Cardiac muscle cell (in vitro differentiated cells and primary cell): ENCODE data around the gene HLA-DQB1. TPM values are rescaled to one million over a fixed set of nuclear protein-coding genes. Genes with fewer than 3 reads are reported as not detected.

Experiments used
- DNase-seq, 2 donors: peaks; one replicate each; pipeline versions ENCODE4 v3.0.0 to v3.0.0-alpha.2; 2010 to 2017; ENCODE audit warnings: low read depth in 1 of 2, low spot score in 1 of 2
- H3K27ac ChIP-seq: fragments of 200-600 bp; sonication (generic); 2 replicates; pipeline ENCODE4 v1.5.1; 2016
- H3K27me3 ChIP-seq: fragments of 200-600 bp; sonication (generic); 2 replicates; pipeline ENCODE4 v1.6.0; 2016; ENCODE audit warnings: control low read depth
- H3K36me3 ChIP-seq: fragments of 200-600 bp; sonication (generic); 2 replicates; pipeline ENCODE4 v1.5.1; 2016; ENCODE audit warnings: control low read depth
- H3K4me1 ChIP-seq: fragments of 200-600 bp; sonication (generic); 2 replicates; pipeline ENCODE4 v1.8.1; 2017; ENCODE audit warnings: low read depth, mild to moderate bottlenecking, mixed run types
- H3K4me3 ChIP-seq: fragments of 200-600 bp; sonication (generic); 2 replicates; pipeline ENCODE4 v1.5.1; 2016; ENCODE audit warnings: mild to moderate bottlenecking
- H3K9me3 ChIP-seq: fragments of 200-600 bp; sonication (generic); 2 replicates; pipeline ENCODE4 v1.5.1; 2017; ENCODE audit warnings: low read depth, mild to moderate bottlenecking, control low read depth
- CTCF ChIP-seq: IDR thresholded peaks from 2 replicates; pipeline ENCODE4 v1.5.1; 2012; ENCODE audit warnings: low read depth, mild to moderate bottlenecking, low read length
- polyA plus RNA-seq: library from polyadenylated mRNA; unstranded; fragments of >200 nt; fragmentation: Nextera tagmentation; extraction: Ambion mirVana; gene quantifications from 2 replicates; pipeline ENCODE4 v1.2.1, GENCODE V29; 2016
- total RNA-seq: library from RNA; depleted of rRNA; stranded (reverse); fragments of >200 nt; gene quantifications from 2 replicates; pipeline ENCODE4 v1.2.3, GENCODE V29; 2016

Gene HLA-DQB1
- total and polyA plus RNA-seq, 2 experiments from 2014 or later, result 0.54 to 7.2 TPM

DNA sequence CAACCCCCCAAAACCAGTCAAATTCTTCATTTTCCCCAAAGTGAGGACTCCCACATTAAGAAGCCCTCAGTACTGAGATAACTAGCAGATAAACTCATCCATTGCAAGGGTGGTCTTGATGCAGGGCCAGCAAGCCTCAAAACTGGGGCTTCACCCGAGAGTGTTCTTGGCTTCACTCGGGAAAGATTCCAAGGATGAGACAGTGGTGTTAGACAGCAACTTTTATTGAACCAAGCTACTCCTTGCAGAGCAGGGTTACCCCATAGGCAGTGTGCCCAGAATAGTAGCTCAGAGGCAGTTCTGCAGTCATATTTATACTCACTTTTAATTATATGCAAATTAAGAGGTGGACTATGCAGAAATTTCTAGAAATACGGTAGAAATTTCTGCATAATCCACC, 45.1 kb downstream of the HLA-DQB1 start:
- Histone ChIP-seq H3K27ac (no peak overlapping the region), H3K4me3 (no peak overlapping the region), H3K36me3 (no peaks in the 10 kb centered on the region), H3K27me3 (no peaks in the 10 kb centered on the region), H3K9me3 (no peaks in the 10 kb centered on the region), H3K4me1 (no peaks in the 10 kb centered on the region)
- no peak for DNase-seq
- TF ChIP-seq CTCF, result no peak

GRCh38 chr6:32617751-32618150, 48.7 kb downstream of the HLA-DQB1 start:
- Histone ChIP-seq H3K27me3 (no peaks in the 10 kb centered on the region), H3K27ac (no peak overlapping the region), H3K9me3 (no peaks in the 10 kb centered on the region), H3K36me3 (no peaks in the 10 kb centered on the region), H3K4me3 (no peak overlapping the region), H3K4me1 (no peaks in the 10 kb centered on the region)
- no peak for TF ChIP-seq CTCF
- no peak for DNase-seq

GRCh38 chr6:32615885-32616532, 50.4 kb downstream of the HLA-DQB1 start:
- TF ChIP-seq CTCF, result no peak

GRCh38 chr6:32614366-32615081, 51.9 kb downstream of the HLA-DQB1 start:
- H3K4me3 ChIP-seq, result no peak overlapping the region
- no peak overlapping the region for H3K27ac ChIP-seq
- H3K4me1 ChIP-seq, result no peaks in the 10 kb centered on the region
- H3K36me3 ChIP-seq, result no peaks in the 10 kb centered on the region
- H3K9me3 ChIP-seq, result no peaks in the 10 kb centered on the region
- TF ChIP-seq CTCF, result no peak
- no peaks in the 10 kb centered on the region for H3K27me3 ChIP-seq
- no peak for DNase-seq

More at GRCh38 chr6:32615885-32616532, 50.4 kb downstream of the HLA-DQB1 start:
- no peaks in the 10 kb centered on the region for H3K27me3 ChIP-seq
- H3K36me3 ChIP-seq, result no peaks in the 10 kb centered on the region
- H3K4me3 ChIP-seq, result no peak overlapping the region
- no peak overlapping the region for H3K27ac ChIP-seq
- H3K4me1 ChIP-seq, result no peaks in the 10 kb centered on the region
- no peaks in the 10 kb centered on the region for H3K9me3 ChIP-seq
- no peak for DNase-seq

DNA sequence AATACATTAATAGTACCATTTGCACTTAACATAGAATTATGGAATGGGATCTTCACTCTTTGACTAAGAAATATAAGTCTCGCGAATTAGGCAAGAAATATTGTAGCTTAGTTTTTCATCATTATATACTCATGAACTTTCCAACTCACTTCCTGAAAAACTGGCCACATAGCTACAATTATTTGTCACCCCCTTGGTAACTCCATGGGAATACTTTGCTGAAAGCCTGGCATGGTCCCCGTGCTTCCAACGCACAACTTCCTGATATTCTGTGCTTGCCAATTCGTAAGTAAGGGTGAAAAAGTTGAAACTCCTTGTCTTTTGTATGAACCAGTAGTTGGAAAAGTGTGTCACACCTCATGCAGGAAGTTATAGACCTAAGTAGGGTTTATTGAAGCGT, 53.0 kb downstream of the HLA-DQB1 start:
- Histone ChIP-seq H3K9me3 (no peaks in the 10 kb centered on the region), H3K27me3 (no peaks in the 10 kb centered on the region), H3K4me1 (no peaks in the 10 kb centered on the region), H3K4me3 (no peak overlapping the region), H3K27ac (no peak overlapping the region), H3K36me3 (no peaks in the 10 kb centered on the region)
- DNase-seq, result no peak
- TF ChIP-seq CTCF, result no peak
